Body of pancreas (tissue), 4 donors: ENCODE data around the gene PTK7. TPM values are rescaled to one million over a fixed set of nuclear protein-coding genes. Genes with fewer than 3 reads are reported as not detected.

Source experiments
- ATAC-seq: fragments of 150-250 bp; one replicate; pipeline ENCODE4 v1.9.1; 2016
- DNase-seq, 4 donors: peaks; one replicate each; pipeline ENCODE4 v3.0.0-alpha.2; 2019
- H3K27ac ChIP-seq, 4 donors: fragments of 200-600 bp; sonication (generic); 1 replicate in 3 of 4; 2 replicates in 1 of 4; pipeline versions ENCODE4 v1.5.1 to v1.6.1; 2016 to 2019; ENCODE audit warnings: mild to moderate bottlenecking in 1 of 4, mixed read lengths in 1 of 4, moderate library complexity in 1 of 4
- H3K27me3 ChIP-seq, 2 donors: fragments of 200-600 bp; sonication (generic); one replicate each; pipeline ENCODE4 v1.6.0; 2016; ENCODE audit warnings: mild to moderate bottlenecking in 1 of 2
- H3K36me3 ChIP-seq, 2 donors: fragments of 200-600 bp; sonication (generic); replicated peaks in 1 of 2; 2 replicates each; pipeline ENCODE4 v1.5.1; 2016; ENCODE audit warnings: low read depth in 2 of 2; ENCODE audit not compliant: insufficient read depth in 1 of 2
- H3K4me1 ChIP-seq: fragments of 200-600 bp; sonication (generic); one replicate; pipeline ENCODE4 v1.6.0; 2016
- H3K4me3 ChIP-seq, 2 donors: fragments of 200-600 bp; sonication (generic); 1 replicate in 1 of 2; 2 replicates in 1 of 2; pipeline ENCODE4 v1.5.1; 2016 to 2019
- H3K9me3 ChIP-seq, 3 donors: fragments of 200-600 bp; sonication (generic); 1 replicate in 2 of 3; 2 replicates in 1 of 3; pipeline ENCODE4 v1.5.1; 2016
- POLR2A ChIP-seq, 3 donors: fragments of 450-650 bp; IDR thresholded peaks; one replicate each; pipeline ENCODE4 v1.6.1; 2016; ENCODE audit warnings: antibody characterized with exemption in 3 of 3, mild to moderate bottlenecking in 2 of 3
- WGBS, 2 donors: methylation state at CpG; one replicate each; pipeline ENCODE4 v1.1.5; 2017; 5-methylcytosine and 5-hydroxymethylcytosine counted together
- intact Hi-C: fragments of 100-400 bp; cut with DNase I; formaldehyde crosslinking; loops from one replicate; pipeline ENCODE4 v1.15.1; 2023
- total RNA-seq, 2 donors: library from RNA; depleted of rRNA; stranded (reverse); fragments of >200 nt; gene quantifications; one replicate each; pipeline ENCODE4 v1.1.0, GENCODE V29; 2016
- TF ChIP-seq, protein P1 (sequence below), 7 experiments: fragments of 450-650 bp in 4 of 7; fragments of 200-600 bp in 3 of 7; sonication (generic) in 3 of 7; IDR thresholded peaks; one replicate each; pipeline ENCODE4 v1.5.1; 2016 to 2019; ENCODE audit warnings: antibody characterized with exemption in 7 of 7

The PTK7 gene
- total RNA-seq, 2 donors from 2014 or later, result 26.4 to 28.0 TPM

DNA sequence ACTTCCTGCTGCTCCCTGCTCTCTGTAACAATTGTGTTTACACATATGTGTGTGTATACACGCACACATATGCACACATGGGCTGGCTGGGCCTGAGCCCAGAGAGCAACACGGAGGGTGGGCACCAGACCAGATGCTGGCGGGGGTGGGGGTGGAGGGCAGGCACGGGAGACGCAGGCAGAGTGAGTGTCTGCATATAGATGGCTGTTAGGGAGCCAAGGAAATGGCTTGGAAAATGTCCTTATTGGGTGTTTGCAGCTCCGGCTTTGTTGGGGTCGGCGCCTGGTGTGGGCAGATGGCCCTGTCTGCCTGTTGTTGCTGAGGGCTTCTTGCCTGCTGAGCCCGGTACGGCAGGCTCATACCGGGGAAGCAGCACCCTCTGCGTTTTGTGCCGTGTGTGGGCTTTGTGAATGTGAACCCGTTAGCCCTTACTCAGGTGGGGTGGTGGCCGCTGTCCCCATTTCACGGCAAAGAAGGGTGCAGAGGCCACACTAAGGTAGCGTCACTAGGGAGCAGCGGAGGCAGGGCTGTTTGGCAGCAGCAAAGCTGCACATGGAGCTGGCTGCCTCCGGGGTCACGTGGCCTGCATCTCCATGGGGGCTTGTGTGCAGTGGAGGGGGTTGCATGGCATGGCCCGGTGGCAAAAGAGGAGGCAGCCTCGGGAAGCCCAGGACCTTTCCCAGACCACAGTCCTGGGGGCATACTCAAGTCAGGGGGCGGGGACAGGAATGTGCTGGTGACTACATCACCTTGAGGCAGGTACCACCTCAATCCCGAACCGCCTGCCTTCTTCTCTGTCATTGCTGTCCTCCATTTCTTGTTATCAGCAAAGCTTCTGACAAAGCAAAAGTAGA, 47.6 kb downstream of the PTK7 start:
- TF ChIP-seq, protein P1, sequence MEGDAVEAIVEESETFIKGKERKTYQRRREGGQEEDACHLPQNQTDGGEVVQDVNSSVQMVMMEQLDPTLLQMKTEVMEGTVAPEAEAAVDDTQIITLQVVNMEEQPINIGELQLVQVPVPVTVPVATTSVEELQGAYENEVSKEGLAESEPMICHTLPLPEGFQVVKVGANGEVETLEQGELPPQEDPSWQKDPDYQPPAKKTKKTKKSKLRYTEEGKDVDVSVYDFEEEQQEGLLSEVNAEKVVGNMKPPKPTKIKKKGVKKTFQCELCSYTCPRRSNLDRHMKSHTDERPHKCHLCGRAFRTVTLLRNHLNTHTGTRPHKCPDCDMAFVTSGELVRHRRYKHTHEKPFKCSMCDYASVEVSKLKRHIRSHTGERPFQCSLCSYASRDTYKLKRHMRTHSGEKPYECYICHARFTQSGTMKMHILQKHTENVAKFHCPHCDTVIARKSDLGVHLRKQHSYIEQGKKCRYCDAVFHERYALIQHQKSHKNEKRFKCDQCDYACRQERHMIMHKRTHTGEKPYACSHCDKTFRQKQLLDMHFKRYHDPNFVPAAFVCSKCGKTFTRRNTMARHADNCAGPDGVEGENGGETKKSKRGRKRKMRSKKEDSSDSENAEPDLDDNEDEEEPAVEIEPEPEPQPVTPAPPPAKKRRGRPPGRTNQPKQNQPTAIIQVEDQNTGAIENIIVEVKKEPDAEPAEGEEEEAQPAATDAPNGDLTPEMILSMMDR (IDR thresholded peaks at IDR 0.05), result no peak
- no peak for TF ChIP-seq POLR2A (IDR thresholded peaks at IDR 0.05)
- Histone ChIP-seq H3K9me3 (no peaks in the 10 kb centered on the region), H3K27me3 (no peaks in the 10 kb centered on the region), H3K4me3 (no peak overlapping the region), H3K27ac (peak overlapping the region in 1 of 4 donors; percentile 2), H3K4me1 (no peaks in the 10 kb centered on the region), H3K36me3 (no peaks in the 10 kb centered on the region)
- no peak for ATAC-seq
- intact Hi-C loops, result no loop called here
- no peak for DNase-seq
- 83 to 87% methylated on average over 17 to 23 of the region's 25 CpGs for WGBS, 2 donors

DNA sequence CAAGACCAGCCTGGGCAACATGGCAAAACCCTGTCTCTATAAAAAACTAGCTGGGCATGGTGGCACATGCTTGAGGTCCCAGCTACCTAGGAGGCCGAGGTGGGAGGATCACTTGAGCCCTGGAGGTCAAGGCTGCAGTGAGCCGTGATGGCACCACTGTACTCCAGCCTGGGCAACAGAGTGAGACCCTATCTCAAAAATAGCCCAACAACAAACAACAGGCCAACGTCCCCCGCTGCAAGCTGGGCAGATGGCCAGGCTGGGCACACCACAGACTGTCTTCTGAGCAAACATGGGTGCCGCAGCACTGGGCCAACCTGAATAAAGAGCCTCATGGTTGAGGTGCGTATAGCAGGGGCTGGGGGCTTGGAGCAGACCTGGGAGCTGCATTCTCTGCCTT, 48.4 kb downstream of the PTK7 start:
- Histone ChIP-seq H3K27ac (peak overlapping the region in 1 of 4 donors; percentile 15), H3K4me1 (no peaks in the 10 kb centered on the region), H3K4me3 (no peak overlapping the region), H3K9me3 (no peaks in the 10 kb centered on the region), H3K36me3 (no peaks in the 10 kb centered on the region), H3K27me3 (no peaks in the 10 kb centered on the region)
- no peak for ATAC-seq
- intact Hi-C loops, result no loop called here
- WGBS, 2 donors, result 74 to 83% methylated on average over 2 to 6 of the region's 6 CpGs
- TF ChIP-seq, protein P1 (IDR thresholded peaks at IDR 0.05), result no peak
- TF ChIP-seq POLR2A (IDR thresholded peaks at IDR 0.05), result no peak
- no peak for DNase-seq

DNA sequence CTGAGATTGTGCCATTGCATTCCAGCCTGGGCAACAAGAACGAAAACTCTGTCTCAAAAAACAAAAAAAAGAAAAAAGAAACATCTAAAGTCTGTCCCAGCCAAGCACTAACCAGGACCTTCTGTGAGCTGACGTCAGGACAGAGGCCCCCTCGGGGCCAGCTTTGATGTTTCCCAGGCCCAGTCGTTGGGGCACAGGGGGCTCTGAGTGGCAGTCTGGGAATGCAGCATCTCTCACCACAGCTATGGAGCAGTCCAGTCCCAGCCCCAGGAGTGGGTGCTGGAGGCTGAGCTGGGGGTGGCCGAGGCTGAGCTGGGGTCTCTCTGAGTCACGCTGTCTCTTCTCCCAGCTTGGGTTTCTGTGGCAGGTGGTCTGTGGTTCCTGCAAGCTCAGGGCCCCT, 49.0 kb downstream of the PTK7 start:
- WGBS, 2 donors, result 59 to 67% methylated on average over 4 to 6 of the region's 6 CpGs
- no peak overlapping the region for H3K27ac ChIP-seq
- H3K4me1 ChIP-seq, result no peaks in the 10 kb centered on the region
- H3K27me3 ChIP-seq, result no peaks in the 10 kb centered on the region
- H3K36me3 ChIP-seq, result no peaks in the 10 kb centered on the region
- DNase-seq (peak in 1 of 4 donors; percentile 26), ATAC-seq (peak; percentile 40)
- intact Hi-C loops, result no loop called here
- TF ChIP-seq, protein P1 (IDR thresholded peaks at IDR 0.05), result no peak
- TF ChIP-seq POLR2A (IDR thresholded peaks at IDR 0.05), result no peak
- H3K4me3 ChIP-seq, result no peak overlapping the region
- H3K9me3 ChIP-seq, result no peaks in the 10 kb centered on the region

DNA sequence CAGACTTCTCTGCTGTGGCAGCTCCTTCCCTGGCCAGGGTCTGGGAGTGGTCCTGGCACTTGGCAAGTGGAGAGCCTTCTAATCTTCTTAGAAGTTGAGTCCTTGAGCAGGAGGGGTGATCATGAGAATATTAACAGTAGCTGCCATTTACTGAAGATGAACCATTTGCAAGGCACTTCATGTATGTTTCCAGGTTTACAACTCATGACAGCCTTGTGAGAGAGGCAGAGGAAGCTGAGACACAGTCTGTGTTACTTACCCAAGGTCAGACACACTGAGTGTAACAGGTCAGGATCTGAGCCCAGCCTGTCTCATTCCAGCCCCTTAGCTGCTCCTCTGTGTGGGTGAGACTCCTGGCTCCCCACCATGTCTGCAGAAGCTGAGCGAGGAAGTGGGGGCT, 49.4 kb downstream of the PTK7 start:
- DNase-seq (no peak), ATAC-seq (no peak)

DNA sequence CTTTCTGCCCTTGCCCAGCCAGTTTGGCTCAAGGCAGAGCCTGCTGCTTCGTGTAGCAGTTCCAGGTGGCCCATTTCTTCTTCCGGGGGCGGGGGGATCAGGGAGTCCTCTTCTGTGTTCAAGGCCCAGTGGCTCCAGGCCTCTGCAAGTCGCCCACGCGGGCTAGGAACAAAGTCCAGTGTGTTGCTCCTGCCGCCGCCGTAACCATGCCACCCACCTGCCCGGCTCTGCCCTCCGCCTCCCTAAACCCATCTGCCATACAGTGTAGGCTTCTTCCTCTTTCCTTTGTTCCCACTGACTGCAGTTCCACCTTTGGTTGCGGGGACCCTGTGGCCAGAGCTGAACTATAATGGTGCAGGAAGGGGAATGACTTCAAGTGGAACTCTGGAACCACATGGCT, 51.1 kb downstream of the PTK7 start:
- intact Hi-C loops, result no loop called here
- no peak for ATAC-seq
- WGBS, 2 donors, result 76 to 78% methylated on average over 11 to 12 of the region's 12 CpGs

More for the DNA sequence above, 49.4 kb downstream of the PTK7 start:
- no peaks in the 10 kb centered on the region for H3K36me3 ChIP-seq
- H3K9me3 ChIP-seq, result no peaks in the 10 kb centered on the region
- no peaks in the 10 kb centered on the region for H3K4me1 ChIP-seq
- intact Hi-C loops, result no loop called here
- TF ChIP-seq POLR2A (IDR thresholded peaks at IDR 0.05), result no peak
- 91% methylated on average over 1 of the region's 1 CpG; no CpG with 5 or more reads in 1 of the 2 donors for WGBS, 2 donors
- no peak overlapping the region for H3K27ac ChIP-seq
- H3K27me3 ChIP-seq, result no peaks in the 10 kb centered on the region
- no peak overlapping the region for H3K4me3 ChIP-seq

More for the DNA sequence above, 51.1 kb downstream of the PTK7 start:
- Histone ChIP-seq H3K4me3 (no peak overlapping the region), H3K27ac (no peak overlapping the region), H3K27me3 (no peaks in the 10 kb centered on the region), H3K9me3 (no peaks in the 10 kb centered on the region), H3K4me1 (no peaks in the 10 kb centered on the region), H3K36me3 (no peaks in the 10 kb centered on the region)
- TF ChIP-seq POLR2A (IDR thresholded peaks at IDR 0.05), result no peak
- peak in 2 of 4 donors; percentile 30 to 44 for DNase-seq
